HS-5 (cell line): Measurements from ENCODE around the gene LENG9.
"Not testable (repeated sequence)": the region's sequence is repeated elsewhere in the genome, so short reads cannot be mapped to it uniquely, and the experiment has no call there.

Source experiments
- DNase-seq: peaks from one replicate; pipeline ENCODE4 v3.0.0-alpha.2; 2012; ENCODE audit warnings: low read depth

LENG9 gene

GRCh38 chr19:54478677-54479266 is 15.2 kb upstream of the LENG9 start:
- no peak for DNase-seq

GRCh38 chr19:54477650-54478049 is 14.1 kb upstream of the LENG9 start:
- DNase-seq, result no peak

DNA sequence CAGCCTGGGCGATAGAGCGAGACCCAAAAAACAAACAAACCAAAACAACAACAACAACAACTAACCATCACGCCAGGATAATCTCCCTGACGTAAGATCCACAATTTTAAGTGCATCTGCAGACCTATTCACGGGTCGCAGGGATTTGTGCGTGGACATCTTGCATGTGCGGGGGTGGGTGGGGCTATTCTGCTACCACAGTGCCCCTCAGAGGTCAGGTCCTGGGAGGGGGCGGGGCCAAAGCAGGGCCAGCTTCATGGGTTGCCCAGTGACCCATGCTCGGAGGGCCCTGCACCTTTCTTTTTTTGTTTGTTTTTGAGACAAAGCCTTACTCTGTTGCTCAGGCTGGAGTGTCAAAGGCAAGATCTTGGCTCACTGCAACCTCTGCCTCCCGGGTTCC is 12.1 kb upstream of the LENG9 start:
- no peak for DNase-seq

GRCh38 chr19:54473892-54474372 is 10.4 kb upstream of the LENG9 start:
- DNase-seq, result no peak

DNA sequence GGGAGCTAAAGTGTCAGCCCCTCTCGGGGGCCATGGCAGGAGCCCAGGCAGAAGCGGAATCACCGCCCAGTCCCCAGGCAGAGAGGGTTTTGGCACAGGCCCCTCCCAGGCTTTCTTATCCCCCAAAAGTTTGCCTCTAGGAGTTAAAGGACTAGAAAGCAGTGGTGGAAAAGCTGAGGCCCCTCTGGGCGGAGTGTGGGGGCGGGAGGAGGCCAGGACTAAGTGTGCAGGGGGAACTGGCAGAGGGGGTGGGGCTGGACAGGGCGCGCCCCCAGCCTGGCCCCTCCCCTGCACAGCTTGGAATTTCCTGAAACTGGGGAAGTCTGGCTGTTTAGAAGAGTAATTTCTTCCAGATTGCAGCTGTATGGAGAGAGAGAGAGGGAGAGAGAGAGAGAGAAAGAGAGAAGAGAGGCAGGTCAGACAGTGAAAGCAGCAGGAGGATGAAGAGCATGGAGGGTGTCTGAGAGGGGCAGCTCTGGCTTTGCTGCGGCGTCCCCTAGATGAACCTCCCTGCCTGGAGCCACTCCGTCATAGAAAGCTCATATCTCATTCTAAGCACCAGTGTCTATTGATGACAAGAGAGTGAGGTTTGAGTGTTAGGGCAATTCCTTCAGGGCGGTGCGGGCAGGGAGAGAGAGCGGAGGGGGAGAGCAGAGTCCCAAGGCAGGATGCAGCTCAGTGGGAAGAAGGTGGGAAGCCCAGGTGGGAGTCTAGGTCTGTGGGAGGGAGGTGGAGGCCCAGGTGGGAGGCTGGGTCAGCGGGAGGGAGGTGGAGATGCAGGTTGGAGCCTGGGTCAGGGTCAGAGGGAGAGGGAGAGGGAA is 9.7 kb upstream of the LENG9 start, which contains the start of gene CDC42EP5:
TSS of gene CDC42EP5 (minus strand) at position 226 of the 821 bp plus-strand sequence. CDS start 7,749 bp downstream, outside the sequence.
- peak; percentile 54 for DNase-seq

DNA sequence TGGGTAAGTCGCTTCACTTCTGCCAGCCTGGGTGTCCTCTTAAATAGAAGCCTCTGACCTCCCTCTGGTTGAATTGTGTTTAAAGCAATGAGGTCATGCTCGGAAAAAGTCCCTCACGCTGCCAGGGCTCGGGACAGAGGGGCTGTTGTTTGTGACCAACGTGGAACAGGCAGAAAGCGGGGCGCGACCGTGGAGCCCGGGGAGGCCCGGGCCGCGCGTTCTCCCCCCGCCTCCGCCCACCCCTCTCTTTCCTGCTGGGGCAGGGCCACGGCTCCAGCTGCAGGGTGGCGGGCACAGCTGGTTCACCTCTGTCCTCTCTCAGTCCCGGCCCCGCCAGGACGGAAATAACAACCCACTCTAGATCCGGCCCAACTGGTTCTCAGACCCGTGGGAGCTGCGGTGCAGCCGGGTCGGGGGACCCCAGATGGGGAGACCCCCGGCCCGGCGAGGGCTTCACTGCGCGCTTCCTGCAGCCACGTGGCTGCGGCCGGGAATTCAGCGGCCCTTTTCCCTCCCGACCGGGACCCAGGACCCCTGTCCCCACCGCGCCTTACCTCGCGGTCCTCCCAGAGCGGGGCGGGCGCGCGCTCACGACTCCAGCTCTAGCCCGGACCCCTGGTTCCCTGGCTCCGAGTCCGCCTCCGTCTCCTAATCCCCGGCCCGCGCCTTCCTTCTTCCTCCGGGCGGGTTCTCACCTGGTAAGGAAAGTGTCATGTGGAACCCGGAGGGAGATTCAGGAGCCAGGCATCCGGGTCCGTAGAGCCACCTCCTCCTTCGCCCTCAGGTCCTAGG is 7.6 kb upstream of the LENG9 start:
- DNase-seq, result no peak

GRCh38 chr19:54470276-54470887 is 6.8 kb upstream of the LENG9 start:
- no peak for DNase-seq

- no peak for DNase-seq
Observed at GRCh38 chr19:54469496-54469934, 5.9 kb upstream of the LENG9 start.

DNA sequence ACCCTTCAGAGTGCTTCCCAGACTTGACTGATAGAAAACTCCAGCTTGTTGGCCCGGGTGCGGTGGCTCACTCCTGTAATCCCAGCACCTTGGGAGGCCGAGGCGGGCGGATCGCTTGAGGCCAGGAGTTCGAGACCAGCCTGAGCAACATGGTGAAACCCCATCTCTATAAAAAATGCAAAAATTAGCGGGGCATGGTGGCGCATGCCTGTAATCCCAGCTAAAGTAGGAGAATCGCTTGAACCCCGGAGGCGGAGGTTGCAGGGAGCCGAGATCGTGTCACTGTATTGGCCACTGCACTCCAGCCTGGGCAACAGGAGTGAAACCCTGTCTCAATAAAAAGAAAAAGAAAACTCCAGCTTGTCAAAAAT is 2.5 kb upstream of the LENG9 start:
- DNase-seq, result not testable (repeated sequence)

GRCh38 chr19:54465426-54466109 is 2.0 kb upstream of the LENG9 start:
- no peak for DNase-seq

DNA sequence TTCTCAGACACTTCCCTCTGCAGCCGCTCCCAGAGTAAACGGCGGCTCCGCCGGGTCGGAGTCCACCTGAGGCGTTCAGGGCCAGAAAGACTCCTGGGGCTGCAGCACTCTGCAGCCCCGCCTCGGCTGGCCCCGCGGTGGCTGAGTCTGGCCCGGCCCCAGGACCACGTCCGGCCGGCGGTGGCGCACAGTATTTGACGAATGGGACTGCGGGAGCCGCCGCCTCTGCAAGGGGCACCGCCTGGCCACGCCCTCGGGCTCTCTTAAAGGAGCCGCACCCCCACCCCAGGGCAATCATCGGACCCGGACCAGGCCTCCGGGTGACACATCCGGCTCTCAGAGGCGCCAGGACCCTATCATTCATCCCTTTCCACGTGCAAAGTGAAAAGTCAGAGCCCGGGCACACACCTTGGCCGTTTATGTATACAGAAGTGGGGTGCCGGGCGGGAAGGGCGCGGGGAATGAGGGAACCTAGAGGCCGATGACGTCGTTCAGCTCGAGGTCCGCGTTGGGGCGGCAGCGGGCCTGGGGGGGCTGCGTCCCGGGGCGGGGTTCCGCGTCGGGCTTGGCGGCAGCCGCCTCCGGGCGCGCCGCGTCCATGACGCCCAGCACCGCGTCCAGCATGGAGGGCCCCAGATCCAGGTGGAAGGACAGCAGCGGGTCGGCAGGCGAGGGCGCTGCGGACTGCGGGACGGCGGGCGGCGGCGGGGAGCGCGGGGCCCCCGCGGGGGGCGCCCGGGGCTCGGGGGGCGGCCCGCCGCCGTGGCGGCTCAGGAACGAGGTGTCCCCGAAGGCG is 1.2 kb upstream of the LENG9 start:
- no peak for DNase-seq

DNA sequence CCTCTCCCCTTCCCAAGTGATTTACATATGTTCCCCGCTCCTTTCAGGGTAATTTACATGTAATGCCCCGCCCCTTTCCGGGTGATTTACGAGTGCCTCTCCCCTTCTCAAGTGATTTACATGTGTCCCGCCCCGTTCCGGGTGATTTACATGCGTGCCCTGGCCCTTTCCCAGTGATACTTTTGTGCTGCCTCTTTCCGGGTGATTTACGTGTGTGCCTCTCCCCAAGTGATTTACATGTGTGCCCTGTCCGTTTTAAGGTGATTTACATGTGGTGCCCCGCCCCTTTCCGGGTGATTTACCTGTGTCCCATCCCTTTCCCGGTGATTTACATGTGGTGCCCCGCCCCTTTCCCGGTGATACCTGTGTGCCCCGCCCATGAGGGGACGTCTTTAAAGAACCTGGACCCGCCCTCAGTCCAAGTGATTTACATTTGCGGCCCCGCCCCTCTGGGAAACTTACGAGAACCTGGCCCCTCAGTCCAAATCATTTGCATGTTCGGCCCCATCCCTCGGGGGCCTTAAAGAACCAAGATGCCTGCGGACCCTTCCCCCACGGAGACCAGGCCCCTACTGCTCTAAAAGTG is 559 bp upstream of the LENG9 start:
- DNase-seq, result no peak

DNA sequence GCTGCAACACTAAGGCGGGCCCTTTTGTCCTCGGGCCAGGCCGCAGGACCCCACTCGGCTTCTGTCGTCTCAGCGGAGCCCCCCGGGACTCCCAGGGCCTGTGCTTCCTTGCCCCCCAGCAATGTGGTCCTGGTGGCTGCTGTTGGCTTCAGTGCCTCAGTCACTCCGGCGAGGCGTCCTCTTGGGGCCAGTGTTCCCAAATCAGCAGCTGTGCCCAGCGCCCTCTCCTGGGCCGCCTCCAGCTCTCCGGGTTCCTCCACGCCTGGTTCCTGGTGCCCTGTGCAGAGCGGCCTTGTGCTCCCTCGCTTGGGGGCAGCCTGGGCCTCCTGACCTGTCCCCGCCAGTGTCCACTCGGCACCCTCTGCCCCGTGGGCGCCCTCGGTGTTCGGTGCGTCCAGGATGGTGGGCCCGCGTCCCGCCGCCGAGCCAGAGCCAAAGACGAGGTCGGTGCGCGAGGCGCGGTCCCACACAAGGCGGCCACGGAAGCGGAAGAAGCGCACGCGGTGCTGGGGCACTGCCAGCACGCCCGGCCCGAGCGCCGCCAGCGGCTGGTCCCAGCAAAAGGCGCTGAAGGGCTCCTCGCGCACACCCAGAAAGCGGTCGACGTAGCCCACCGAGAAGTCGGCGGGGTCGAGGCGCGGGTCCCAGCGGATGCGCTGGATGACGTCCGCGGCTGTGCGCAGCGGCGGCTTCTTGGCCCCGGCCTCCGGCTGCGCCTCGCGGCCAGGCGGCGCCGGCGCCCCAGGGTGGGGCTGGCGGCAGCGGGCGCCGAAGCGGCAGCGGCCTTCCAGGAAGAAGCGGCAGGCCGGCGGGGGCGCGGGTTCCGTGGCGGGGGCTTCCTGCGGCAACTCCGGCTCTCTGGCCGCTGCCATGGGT is 685 bp downstream of the LENG9 start:
- no peak for DNase-seq

DNA sequence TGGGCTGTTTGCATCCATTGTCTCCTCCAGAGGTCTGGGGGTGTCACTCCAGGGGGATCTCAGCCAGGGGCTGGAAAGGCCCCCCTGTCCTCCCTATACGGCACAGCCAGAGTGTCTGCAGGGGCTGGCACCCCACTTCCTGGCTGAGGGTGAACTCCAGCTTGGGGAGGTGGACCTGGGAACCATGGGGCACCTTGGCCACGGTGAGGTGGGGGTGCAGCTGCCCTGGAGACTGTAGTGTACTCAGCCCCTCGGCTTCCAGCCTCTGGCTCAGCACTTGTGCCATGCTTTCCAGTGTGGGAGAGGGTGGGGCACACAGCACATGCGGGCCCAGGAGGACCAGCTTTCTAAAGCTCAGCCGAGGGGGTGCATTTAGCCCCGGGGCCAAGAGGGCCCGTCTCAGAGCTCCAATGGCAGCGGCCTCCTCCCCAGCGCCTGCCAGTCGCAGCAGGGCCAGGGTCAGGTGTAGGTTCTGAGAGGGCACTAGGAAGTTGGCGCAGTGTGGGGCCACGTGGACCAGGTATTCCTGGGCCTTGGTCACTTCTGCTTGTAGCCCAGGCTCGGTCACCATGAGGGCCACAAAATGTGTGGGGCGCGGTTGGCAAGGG is 1.4 kb downstream of the LENG9 start:
- no peak for DNase-seq

GRCh38 chr19:54461613-54462012 is 2.0 kb downstream of the LENG9 start:
- no peak for DNase-seq

- no peak for DNase-seq
Observed at GRCh38 chr19:54461210-54461609, 2.4 kb downstream of the LENG9 start.

GRCh38 chr19:54460230-54461005 is 3.2 kb downstream of the LENG9 start:
- DNase-seq, result no peak
